NOMO-1 treated with dmso at 0.1 percent for 144 hours (cell line): ENCODE results near the gene BUB1.
"Not testable (repeated sequence)": the region's sequence is repeated elsewhere in the genome, so short reads cannot be mapped to it uniquely, and the experiment has no call there.

Experiments
- DNase-seq: peaks from one replicate; lab custom pipeline; 2025; ENCODE audit not compliant: unreplicated experiment; lab: John Stamatoyannopoulos, UW

Gene BUB1

GRCh38 chr2:110659248-110659647 lies 18.6 kb downstream of the BUB1 start:
- no peak for DNase-seq

- no peak for DNase-seq
These were observed 20.0 kb downstream of the BUB1 start for GRCh38 chr2:110657724-110658305.

GRCh38 chr2:110655701-110656100 lies 22.2 kb downstream of the BUB1 start:
- DNase-seq, result no peak

GRCh38 chr2:110653861-110654260 lies 24.0 kb downstream of the BUB1 start:
- DNase-seq, result no peak

GRCh38 chr2:110650346-110650745 lies 27.5 kb downstream of the BUB1 start:
- no peak for DNase-seq

- DNase-seq, result no peak
These were observed 30.1 kb downstream of the BUB1 start for GRCh38 chr2:110647777-110648176.

GRCh38 chr2:110645616-110646015 lies 32.2 kb downstream of the BUB1 start:
- DNase-seq, result no peak

GRCh38 chr2:110644357-110644756 lies 33.5 kb downstream of the BUB1 start:
- DNase-seq, result no peak

- DNase-seq, result no peak
These were observed 35.5 kb downstream of the BUB1 start for GRCh38 chr2:110642360-110642759.

GRCh38 chr2:110639972-110640371 lies 37.9 kb downstream of the BUB1 start:
- DNase-seq, result no peak

GRCh38 chr2:110638952-110639695 lies 38.7 kb downstream of the BUB1 start:
- DNase-seq, result no peak

- no peak for DNase-seq
These were observed 39.9 kb downstream of the BUB1 start for GRCh38 chr2:110638004-110638403.

GRCh38 chr2:110637093-110637492 lies 40.8 kb downstream of the BUB1 start:
- no peak for DNase-seq

GRCh38 chr2:110635949-110636628 lies 41.8 kb downstream of the BUB1 start:
- not testable (repeated sequence) for DNase-seq

- not testable (repeated sequence) for DNase-seq
These were observed 50.5 kb downstream of the BUB1 start for GRCh38 chr2:110627348-110627747.

GRCh38 chr2:110619326-110619939 lies 58.4 kb downstream of the BUB1 start:
- DNase-seq, result not testable (repeated sequence)

GRCh38 chr2:110613927-110614326 lies 63.9 kb downstream of the BUB1 start:
- DNase-seq, result not testable (repeated sequence)

- DNase-seq, result not testable (repeated sequence)
These were observed 67.1 kb downstream of the BUB1 start for GRCh38 chr2:110610613-110611250.

- not testable (repeated sequence) for DNase-seq
These were observed 67.8 kb downstream of the BUB1 start for GRCh38 chr2:110609843-110610612.

GRCh38 chr2:110608788-110609502 lies 68.9 kb downstream of the BUB1 start:
- DNase-seq, result not testable (repeated sequence)
